ENCODE data around the gene RPUSD1.

The RPUSD1 gene

GRCh38 chr16:741986-742629 lies 46.1 kb downstream of the RPUSD1 start:
- no peak overlapping the region for H3K4me3 ChIP-seq (ENCODE audit: low read length)
- H3K36me3 ChIP-seq (ENCODE audit: control insufficient read depth, insufficient read depth, low read length) = no peaks in the 10 kb centered on the region
- H4K8ac ChIP-seq (ENCODE audit: low read depth, low read length) = no peak overlapping the region
- no peak overlapping the region for H3K4me2 ChIP-seq (ENCODE audit: low read length)
- no peaks in the 10 kb centered on the region for H3K4me1 ChIP-seq (ENCODE audit: control insufficient read depth, low read depth, low read length)
- no peak overlapping the region for H3K9ac ChIP-seq (ENCODE audit: low read length)
- no peak overlapping the region for H2BK15ac ChIP-seq (replicated peaks; ENCODE audit: low read depth)
- H3K79me2 ChIP-seq (ENCODE audit: control insufficient read depth, insufficient read depth, low read length) = no peaks in the 10 kb centered on the region
- H3K27ac ChIP-seq (ENCODE audit: low read depth, low read length) = no peak overlapping the region
- H3K27me3 ChIP-seq (ENCODE audit: insufficient read depth, low read length, poor library complexity) = no peaks in the 10 kb centered on the region
- no CpG with 5 or more reads among the region's 15 CpGs for WGBS (ENCODE audit: extremely low coverage, insufficient coverage, low lambda C conversion rate)
- H3K23ac ChIP-seq (ENCODE audit: low read length) = no peak overlapping the region
- H3K56ac ChIP-seq (ENCODE audit: low read length) = no peak overlapping the region
- no peak overlapping the region for H2BK120ac ChIP-seq (ENCODE audit: low read depth, low read length)
- no peak overlapping the region for H3K4ac ChIP-seq (ENCODE audit: low read depth, low read length)
- H4K5ac ChIP-seq (ENCODE audit: low read length) = no peak overlapping the region
- no peak for DNase-seq
- H3K18ac ChIP-seq (ENCODE audit: low read length) = no peak overlapping the region
- H2BK5ac ChIP-seq (ENCODE audit: low read length) = no peak overlapping the region
- H2AK5ac ChIP-seq (ENCODE audit: low read length) = no peak overlapping the region
- H3K79me1 ChIP-seq (ENCODE audit: low read length) = no peaks in the 10 kb centered on the region

- no peak within 1 kb of the TSS for H2AK5ac ChIP-seq (ENCODE audit: low read length)
- no peaks in the 10 kb centered on the region for H3K36me3 ChIP-seq (ENCODE audit: control insufficient read depth, insufficient read depth, low read length)
- no peak within 1 kb of the TSS for H3K27ac ChIP-seq (ENCODE audit: low read depth, low read length)
- no peaks in the 10 kb centered on the region for H3K79me2 ChIP-seq (ENCODE audit: control insufficient read depth, insufficient read depth, low read length)
- peak within 1 kb of the TSS; percentile 85 for H3K18ac ChIP-seq (ENCODE audit: low read length)
- no peak within 1 kb of the TSS for H4K5ac ChIP-seq (ENCODE audit: low read length)
- H3K56ac ChIP-seq (ENCODE audit: low read length) = peak within 1 kb of the TSS; percentile 92
- DNase-seq = peak; percentile 95
- H3K4me3 ChIP-seq (ENCODE audit: low read length) = peak within 1 kb of the TSS; percentile 64
- peak within 1 kb of the TSS; percentile 75 for H3K4me2 ChIP-seq (ENCODE audit: low read length)
- no peaks in the 10 kb centered on the region for H3K79me1 ChIP-seq (ENCODE audit: low read length)
- H2BK15ac ChIP-seq (replicated peaks; ENCODE audit: low read depth) = no peak within 1 kb of the TSS
- peak within 1 kb of the TSS; percentile 29 for H3K23ac ChIP-seq (ENCODE audit: low read length)
- H2BK5ac ChIP-seq (ENCODE audit: low read length) = no peak within 1 kb of the TSS
- peak within 1 kb of the TSS; percentile 88 for H3K9ac ChIP-seq (ENCODE audit: low read length)
- H3K4me1 ChIP-seq (ENCODE audit: control insufficient read depth, low read depth, low read length) = no peaks in the 10 kb centered on the region
- no CpG with 5 or more reads among the region's 79 CpGs for whole genome bisulfite sequencing (ENCODE audit: extremely low coverage, insufficient coverage, low lambda C conversion rate)
- H4K8ac ChIP-seq (ENCODE audit: low read depth, low read length) = no peak within 1 kb of the TSS
- H2BK120ac ChIP-seq (ENCODE audit: low read depth, low read length) = no peak within 1 kb of the TSS
- peak within 1 kb of the TSS; percentile 96 for H3K4ac ChIP-seq (ENCODE audit: low read depth, low read length)
- H3K27me3 ChIP-seq (ENCODE audit: insufficient read depth, low read length, poor library complexity) = no peaks in the 10 kb centered on the region
These were observed 47.2 kb downstream of the RPUSD1 start, which contains the start of gene CIAO3 for GRCh38 chr16:740764-741505. Gene CIAO3 (minus strand): TSS chr16:740997. CDS start chr16:740985, 12 bp downstream.

- H3K18ac ChIP-seq (ENCODE audit: low read length) = peak overlapping the region; percentile 85
- H3K4me2 ChIP-seq (ENCODE audit: low read length) = peak overlapping the region; percentile 34
- no peaks in the 10 kb centered on the region for H3K4me1 ChIP-seq (ENCODE audit: control insufficient read depth, low read depth, low read length)
- peak overlapping the region; percentile 88 for H3K4ac ChIP-seq (ENCODE audit: low read depth, low read length)
- DNase-seq = no peak
- H3K27ac ChIP-seq (ENCODE audit: low read depth, low read length) = no peak overlapping the region
- no peak overlapping the region for H3K23ac ChIP-seq (ENCODE audit: low read length)
- no peak overlapping the region for H4K8ac ChIP-seq (ENCODE audit: low read depth, low read length)
- peak overlapping the region; percentile 86 for H3K9ac ChIP-seq (ENCODE audit: low read length)
- WGBS (ENCODE audit: extremely low coverage, insufficient coverage, low lambda C conversion rate) = no CpG with 5 or more reads among the region's 22 CpGs
- no peaks in the 10 kb centered on the region for H3K79me2 ChIP-seq (ENCODE audit: control insufficient read depth, insufficient read depth, low read length)
- H3K56ac ChIP-seq (ENCODE audit: low read length) = peak overlapping the region; percentile 81
- H2AK5ac ChIP-seq (ENCODE audit: low read length) = no peak overlapping the region
- no peaks in the 10 kb centered on the region for H3K36me3 ChIP-seq (ENCODE audit: control insufficient read depth, insufficient read depth, low read length)
- no peak overlapping the region for H2BK15ac ChIP-seq (replicated peaks; ENCODE audit: low read depth)
- no peaks in the 10 kb centered on the region for H3K79me1 ChIP-seq (ENCODE audit: low read length)
- H4K5ac ChIP-seq (ENCODE audit: low read length) = no peak overlapping the region
- no peaks in the 10 kb centered on the region for H3K27me3 ChIP-seq (ENCODE audit: insufficient read depth, low read length, poor library complexity)
- no peak overlapping the region for H2BK5ac ChIP-seq (ENCODE audit: low read length)
- peak overlapping the region; percentile 64 for H3K4me3 ChIP-seq (ENCODE audit: low read length)
- H2BK120ac ChIP-seq (ENCODE audit: low read depth, low read length) = no peak overlapping the region
These were observed 47.8 kb downstream of the RPUSD1 start for GRCh38 chr16:740459-740763.

DNA sequence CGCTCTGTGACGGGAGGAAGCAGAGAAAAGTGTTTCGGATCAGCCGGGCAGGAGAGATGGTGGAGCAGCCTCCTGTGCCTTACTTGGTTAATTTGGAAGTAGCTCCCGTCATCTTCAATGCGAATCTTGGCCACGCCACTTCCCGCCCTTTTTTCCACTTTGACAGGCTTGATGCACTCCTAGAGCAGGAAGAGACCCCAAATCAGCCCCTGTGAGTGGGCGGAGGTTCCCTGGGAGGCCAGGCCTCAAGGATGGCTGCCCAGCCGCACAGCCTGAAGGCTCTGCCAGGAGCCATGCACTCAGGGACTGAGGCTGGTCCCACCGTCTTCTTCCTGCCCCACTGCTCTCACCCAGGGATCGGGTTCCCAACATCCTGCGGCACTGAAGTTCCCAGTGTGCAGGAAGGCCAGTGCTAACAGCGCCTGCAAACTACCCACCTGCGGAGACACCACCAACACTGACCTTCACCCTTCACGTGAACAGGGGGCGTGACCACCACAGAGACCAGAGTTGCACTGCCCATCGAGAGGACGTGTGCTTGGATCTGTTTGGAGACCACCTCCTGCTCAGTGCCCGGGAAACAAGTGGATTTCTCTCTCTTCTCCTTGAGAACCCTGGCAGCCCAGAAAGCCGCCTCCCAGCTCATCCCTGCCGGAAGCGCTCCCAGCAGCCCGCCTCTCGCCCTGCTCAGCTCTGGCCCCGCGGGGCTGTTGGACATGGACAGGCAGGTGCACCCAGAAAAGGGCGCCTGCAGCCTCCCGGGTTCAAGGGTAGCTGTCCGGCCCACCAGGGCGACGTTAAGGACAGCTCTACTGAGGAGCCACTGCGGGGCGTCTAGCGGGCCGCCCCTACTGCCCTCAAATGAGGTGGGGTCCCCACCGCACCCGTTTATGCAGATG lies 48.4 kb downstream of the RPUSD1 start:
- Histone ChIP-seq H3K18ac (ENCODE audit: low read length) (no peak overlapping the region), H3K4ac (ENCODE audit: low read depth, low read length) (no peak overlapping the region), H3K36me3 (ENCODE audit: control insufficient read depth, insufficient read depth, low read length) (no peaks in the 10 kb centered on the region), H2AK5ac (ENCODE audit: low read length) (no peak overlapping the region), H3K4me1 (ENCODE audit: control insufficient read depth, low read depth, low read length) (no peaks in the 10 kb centered on the region), H4K5ac (ENCODE audit: low read length) (no peak overlapping the region), H3K4me2 (ENCODE audit: low read length) (peak overlapping the region; percentile 34), H4K8ac (ENCODE audit: low read depth, low read length) (no peak overlapping the region), H3K9ac (ENCODE audit: low read length) (peak overlapping the region; percentile 86), H2BK5ac (ENCODE audit: low read length) (no peak overlapping the region), H3K4me3 (ENCODE audit: low read length) (peak overlapping the region; percentile 64), H3K23ac (ENCODE audit: low read length) (peak overlapping the region; percentile 29), H2BK15ac (replicated peaks; ENCODE audit: low read depth) (no peak overlapping the region), H3K27me3 (ENCODE audit: insufficient read depth, low read length, poor library complexity) (no peaks in the 10 kb centered on the region), H2BK120ac (ENCODE audit: low read depth, low read length) (no peak overlapping the region), H3K27ac (ENCODE audit: low read depth, low read length) (no peak overlapping the region), H3K79me1 (ENCODE audit: low read length) (no peaks in the 10 kb centered on the region), H3K79me2 (ENCODE audit: control insufficient read depth, insufficient read depth, low read length) (no peaks in the 10 kb centered on the region), H3K56ac (ENCODE audit: low read length) (peak overlapping the region; percentile 81)
- no CpG with 5 or more reads among the region's 38 CpGs for WGBS (ENCODE audit: extremely low coverage, insufficient coverage, low lambda C conversion rate)
- DNase-seq = no peak

- no peaks in the 10 kb centered on the region for H3K79me2 ChIP-seq (ENCODE audit: control insufficient read depth, insufficient read depth, low read length)
These were observed 51.2 kb downstream of the RPUSD1 start for GRCh38 chr16:736936-737481.

More at GRCh38 chr16:736936-737481, 51.2 kb downstream of the RPUSD1 start:
- H2BK15ac ChIP-seq (replicated peaks; ENCODE audit: low read depth) = no peak overlapping the region
- H3K56ac ChIP-seq (ENCODE audit: low read length) = no peak overlapping the region
- DNase-seq = no peak
- no peak overlapping the region for H4K8ac ChIP-seq (ENCODE audit: low read depth, low read length)
- H3K27me3 ChIP-seq (ENCODE audit: insufficient read depth, low read length, poor library complexity) = no peaks in the 10 kb centered on the region
- no peak overlapping the region for H3K27ac ChIP-seq (ENCODE audit: low read depth, low read length)
- no peak overlapping the region for H2BK120ac ChIP-seq (ENCODE audit: low read depth, low read length)
- H3K23ac ChIP-seq (ENCODE audit: low read length) = no peak overlapping the region
- H3K4me1 ChIP-seq (ENCODE audit: control insufficient read depth, low read depth, low read length) = no peaks in the 10 kb centered on the region
- H3K4me2 ChIP-seq (ENCODE audit: low read length) = no peak overlapping the region
- H4K5ac ChIP-seq (ENCODE audit: low read length) = no peak overlapping the region
- H3K4me3 ChIP-seq (ENCODE audit: low read length) = no peak overlapping the region
- H3K36me3 ChIP-seq (ENCODE audit: control insufficient read depth, insufficient read depth, low read length) = peaks cover 3% of the 10 kb centered on the region
- no peak overlapping the region for H3K4ac ChIP-seq (ENCODE audit: low read depth, low read length)
- no peak overlapping the region for H3K9ac ChIP-seq (ENCODE audit: low read length)
- H2AK5ac ChIP-seq (ENCODE audit: low read length) = no peak overlapping the region
- no peak overlapping the region for H3K18ac ChIP-seq (ENCODE audit: low read length)
- H2BK5ac ChIP-seq (ENCODE audit: low read length) = no peak overlapping the region
- no CpG with 5 or more reads among the region's 29 CpGs for WGBS (ENCODE audit: extremely low coverage, insufficient coverage, low lambda C conversion rate)
- no peaks in the 10 kb centered on the region for H3K79me1 ChIP-seq (ENCODE audit: low read length)
